HCT116 (cell line): Measurements from ENCODE around the gene TMA16.

Experiments
- CBX3 ChIP-seq: IDR thresholded peaks from 2 replicates; pipeline ENCODE4 v1.6.1; 2012; ENCODE audit warnings: low read depth
- CEBPB ChIP-seq: IDR thresholded peaks from 2 replicates; pipeline ENCODE4 v1.6.1; 2012; ENCODE audit warnings: low read depth
- CTCF ChIP-seq, 3 experiments: fragments of 200-600 bp in 1 of 3; sonication (generic) in 1 of 3; IDR thresholded peaks in 2 of 3; conservative IDR thresholded peaks in 1 of 3; 2 replicates each; pipeline ENCODE4 v1.5.1; 2012 to 2017; ENCODE audit warnings: low read depth in 2 of 3, low read length in 2 of 3, antibody characterized with exemption in 1 of 3, borderline replicate concordance in 1 of 3, control low read depth in 1 of 3, mild to moderate bottlenecking in 1 of 3, mixed read lengths in 1 of 3, mixed run types in 1 of 3, moderate library complexity in 1 of 3; ENCODE audit not compliant: insufficient read depth in 1 of 3
- EZH2 ChIP-seq: fragments of 200-600 bp; sonication (generic); IDR thresholded peaks from 2 replicates; pipeline ENCODE4 v1.6.1; 2017; ENCODE audit warnings: antibody characterized with exemption, mixed run types
- POLR2A ChIP-seq: IDR thresholded peaks from 2 replicates; pipeline ENCODE4 v1.7.0; 2011; ENCODE audit warnings: borderline replicate concordance; ENCODE audit not compliant: insufficient read depth, insufficient read length; ENCODE audit errors: extremely low read depth
- RAD21 ChIP-seq: IDR thresholded peaks from 2 replicates; pipeline ENCODE4 v1.6.1; 2012; ENCODE audit warnings: low read depth, mild to moderate bottlenecking
- YY1 ChIP-seq: IDR thresholded peaks from 2 replicates; pipeline ENCODE4 v1.6.1; 2011; ENCODE audit warnings: low read length, low read depth, moderate library complexity, mild to moderate bottlenecking; ENCODE audit not compliant: insufficient replicate concordance; ENCODE audit errors: extremely low read depth

GRCh38 chr4:163485589-163485988, 8.9 kb upstream of the TMA16 start:
- TF ChIP-seq EZH2 (no peak), CTCF (IDR thresholded peaks at IDR 0.05 in 2 of 3, conservative IDR thresholded peaks at IDR 0.05 in 1 of 3; ENCODE audit: borderline replicate concordance in 1 of 3, insufficient read depth in 1 of 3, low read depth in 2 of 3, low read length in 2 of 3) (no peak), YY1 (no peak), POLR2A (no peak), RAD21 (no peak), CEBPB (no peak), CBX3 (no peak)
